H1 (cell line): ENCODE data around the gene MMP19. TPM values are rescaled to one million over a fixed set of nuclear protein-coding genes. Genes with fewer than 3 reads are reported as not detected.
A peak's percentile ranks its signal among the peaks of the same experiment; 100 is the strongest.

Experiments
- CTCF ChIA-PET: fragments of 300-600 bp; sonication (Branson Sonifier 250); formaldehyde crosslinking; loops from one replicate; lab custom pipeline; 2021; ENCODE audit not compliant: partially characterized antibody; lab: Charles Lee
- POLR2A ChIA-PET: fragments of 300-600 bp; sonication (Branson Sonifier 250); formaldehyde crosslinking; loops from one replicate; lab custom pipeline; 2021; ENCODE audit warnings: inconsistent platforms; ENCODE audit not compliant: partially characterized antibody; lab: Charles Lee
- DNase-seq, 2 experiments: peaks; one replicate each; pipeline versions ENCODE4 v3.0.0 to v3.0.0-alpha.2; 2010 to 2022; ENCODE audit warnings: low spot score in 2 of 2, low read depth in 1 of 2, mixed read lengths in 1 of 2
- FAIRE-seq: peaks from 2 replicates; lab custom pipeline; 2011; peaks lifted over from hg19 to GRCh38; lab: Jason Lieb, UNC
- H2AFZ ChIP-seq: 2 replicates; pipeline ENCODE4 v1.8.1; 2012; ENCODE audit warnings: low read length, inconsistent platforms
- H2AK5ac ChIP-seq: 2 replicates; pipeline ENCODE4 v1.6.1; 2013; ENCODE audit warnings: low read depth, low read length
- H2BK120ac ChIP-seq: replicated peaks from 2 replicates; pipeline ENCODE3; 2013; ENCODE audit warnings: low read depth, low read length, inconsistent platforms
- H2BK12ac ChIP-seq: 2 replicates; pipeline ENCODE4 v1.6.1; 2013; ENCODE audit warnings: low read depth, low read length
- H2BK15ac ChIP-seq: 2 replicates; pipeline ENCODE4 v1.6.1; 2013; ENCODE audit warnings: low read length
- H2BK20ac ChIP-seq: 2 replicates; pipeline ENCODE4 v1.6.1; 2013; ENCODE audit warnings: low read length
- H2BK5ac ChIP-seq: 2 replicates; pipeline ENCODE4 v1.6.1; 2013; ENCODE audit warnings: low read depth, low read length
- H3K14ac ChIP-seq: 2 replicates; pipeline ENCODE4 v1.6.1; 2013; ENCODE audit warnings: inconsistent platforms; ENCODE audit not compliant: insufficient read length
- H3K18ac ChIP-seq: 2 replicates; pipeline ENCODE4 v1.6.1; 2013; ENCODE audit warnings: low read length; ENCODE audit errors: extremely low read depth
- H3K23ac ChIP-seq: 2 replicates; pipeline ENCODE4 v1.6.1; 2013; ENCODE audit warnings: inconsistent platforms; ENCODE audit not compliant: insufficient read length
- H3K23me2 ChIP-seq: 2 replicates; pipeline ENCODE4 v1.6.1; 2013; ENCODE audit warnings: low read depth, low read length
- H3K27ac ChIP-seq: 2 replicates; pipeline ENCODE4 v1.6.1; 2011; ENCODE audit warnings: low read depth, low read length, inconsistent platforms
- H3K27me3 ChIP-seq, 4 experiments: replicated peaks in 1 of 4; 1 replicate in 1 of 4; 2 replicates in 3 of 4; pipeline versions ENCODE4 v1.6.1 to v1.8.1; 2011 to 2013; ENCODE audit warnings: low read length in 3 of 4, mild to moderate bottlenecking in 3 of 4, inconsistent platforms in 2 of 4, mixed read lengths in 2 of 4, moderate library complexity in 1 of 4; ENCODE audit not compliant: control insufficient read depth in 3 of 4, insufficient read depth in 3 of 4; ENCODE audit errors: extremely low read depth in 1 of 4
- H3K36me3 ChIP-seq, 4 experiments: 2 replicates each; pipeline versions ENCODE4 v1.6.1 to v1.8.1; 2011 to 2013; ENCODE audit warnings: mild to moderate bottlenecking in 4 of 4, low read length in 3 of 4, moderate library complexity in 2 of 4, control low read depth in 1 of 4, inconsistent platforms in 1 of 4; ENCODE audit not compliant: insufficient read depth in 4 of 4, control insufficient read depth in 2 of 4
- H3K4ac ChIP-seq: replicated peaks from 2 replicates; pipeline ENCODE3; 2013; ENCODE audit warnings: low read length, low read depth, mixed read lengths, inconsistent platforms; ENCODE audit not compliant: insufficient read length
- H3K4me1 ChIP-seq, 4 experiments: replicated peaks in 1 of 4; 1 replicate in 1 of 4; 2 replicates in 3 of 4; pipeline versions ENCODE4 v1.6.1 to v1.8.1; 2011 to 2013; ENCODE audit warnings: low read length in 3 of 4, inconsistent platforms in 2 of 4, mixed read lengths in 1 of 4; ENCODE audit not compliant: insufficient read depth in 4 of 4, control insufficient read depth in 3 of 4
- H3K4me2 ChIP-seq, 2 experiments: 2 replicates each; pipeline versions ENCODE4 v1.6.1 to v1.8.1; 2011 to 2013; ENCODE audit warnings: low read depth in 2 of 2, low read length in 2 of 2, control low read depth in 1 of 2, inconsistent platforms in 1 of 2, mild to moderate bottlenecking in 1 of 2; ENCODE audit not compliant: insufficient read depth in 1 of 2
- H3K4me3 ChIP-seq, 4 experiments: fragments of 200-600, 300-600 bp in 1 of 4; sonication (generic), shearing (Covaris generic), sonication (Bioruptor Twin) in 1 of 4; 2 replicates each; pipeline versions ENCODE4 v1.5.1 to v1.8.1; 2011 to 2016; ENCODE audit warnings: low read length in 4 of 4, low read depth in 3 of 4, control low read depth in 2 of 4, inconsistent platforms in 2 of 4, mild to moderate bottlenecking in 2 of 4, mixed read lengths in 1 of 4, moderate library complexity in 1 of 4; ENCODE audit not compliant: insufficient read depth in 2 of 4; ENCODE audit errors: extremely low read depth in 1 of 4
- H3K56ac ChIP-seq: replicated peaks from 2 replicates; pipeline ENCODE3; 2013; ENCODE audit warnings: low read depth, mild to moderate bottlenecking, mixed read lengths, low read length, inconsistent platforms; ENCODE audit not compliant: insufficient read length
- H3K79me1 ChIP-seq: 2 replicates; pipeline ENCODE4 v1.6.1; 2013; ENCODE audit warnings: low read depth, low read length, control low read depth
- H3K79me2 ChIP-seq, 2 experiments: 2 replicates each; pipeline versions ENCODE4 v1.6.1 to v1.8.1; 2012 to 2013; ENCODE audit warnings: low read length in 2 of 2, mild to moderate bottlenecking in 2 of 2, inconsistent platforms in 1 of 2; ENCODE audit not compliant: insufficient read depth in 2 of 2, control insufficient read depth in 1 of 2
- H3K9ac ChIP-seq, 4 experiments: replicated peaks in 1 of 4; 1 replicate in 1 of 4; 2 replicates in 3 of 4; pipeline versions ENCODE4 v1.6.1 to v1.8.1; 2011 to 2013; ENCODE audit warnings: low read depth in 3 of 4, low read length in 3 of 4, control low read depth in 2 of 4, mild to moderate bottlenecking in 2 of 4, moderate library complexity in 2 of 4, inconsistent platforms in 1 of 4; ENCODE audit errors: extremely low read depth in 1 of 4
- H3K9me3 ChIP-seq, 2 experiments: 2 replicates each; pipeline versions ENCODE4 v1.6.1 to v1.8.1; 2012 to 2013; ENCODE audit warnings: mild to moderate bottlenecking in 2 of 2, moderate library complexity in 2 of 2, control low read depth in 1 of 2, inconsistent platforms in 1 of 2, low read depth in 1 of 2, low read length in 1 of 2, mixed read lengths in 1 of 2; ENCODE audit not compliant: insufficient read depth in 2 of 2
- H4K20me1 ChIP-seq, 2 experiments: replicated peaks in 1 of 2; 2 replicates each; pipeline versions ENCODE3 to v1.8.1; 2011 to 2013; ENCODE audit warnings: inconsistent platforms in 2 of 2, low read length in 2 of 2, mild to moderate bottlenecking in 1 of 2; ENCODE audit not compliant: insufficient read depth in 2 of 2, control insufficient read depth in 1 of 2
- H4K5ac ChIP-seq: 2 replicates; pipeline ENCODE4 v1.6.1; 2013; ENCODE audit warnings: low read length, low read depth, mixed read lengths, inconsistent platforms; ENCODE audit not compliant: insufficient read length
- H4K8ac ChIP-seq: 2 replicates; pipeline ENCODE4 v1.8.0; 2013; ENCODE audit warnings: mild to moderate bottlenecking, moderate library complexity, low read length, inconsistent platforms; ENCODE audit not compliant: insufficient read depth; ENCODE audit errors: extremely low read depth
- H4K91ac ChIP-seq: replicated peaks from 2 replicates; pipeline ENCODE3; 2013; ENCODE audit warnings: low read length, mixed read lengths, inconsistent platforms; ENCODE audit not compliant: insufficient read length
- BRCA1 ChIP-seq: IDR thresholded peaks from 2 replicates; pipeline ENCODE4 v1.6.1; 2012; ENCODE audit warnings: low read depth, low read length, improper control_type of control experiment
- CBX8 ChIP-seq: fragments of 300-800, 300-1000 bp; sonication (generic); IDR thresholded peaks from 2 replicates; pipeline ENCODE4 v1.7.1; 2016; ENCODE audit warnings: low read depth, low read length, borderline replicate concordance
- JUN ChIP-seq: IDR thresholded peaks from 2 replicates; pipeline ENCODE4 v1.6.1; 2011; ENCODE audit warnings: low read depth, mild to moderate bottlenecking, improper control_type of control experiment, low read length
- MAFK ChIP-seq: IDR thresholded peaks from 2 replicates; pipeline ENCODE4 v1.6.1; 2012; ENCODE audit warnings: low read depth, mild to moderate bottlenecking, improper control_type of control experiment, low read length
- PHF8 ChIP-seq: fragments of 200-600 bp; sonication (generic); conservative IDR thresholded peaks from 2 replicates; pipeline ENCODE4 v1.7.1; 2012; ENCODE audit warnings: low read depth, mild to moderate bottlenecking, inconsistent platforms, low read length, moderate library complexity
- TAF1 ChIP-seq: IDR thresholded peaks from 2 replicates; pipeline ENCODE4 v1.6.1; 2011; ENCODE audit warnings: mild to moderate bottlenecking, low read depth, low read length
- WGBS, 2 experiments: shearing (Covaris generic) in 1 of 2; methylation state at CpG; one replicate each; pipeline versions ENCODE4 v1.1.6 to v1.1.7; 2013 to 2015; ENCODE audit warnings: low lambda C conversion rate in 2 of 2, mixed read lengths in 2 of 2, inconsistent platforms in 1 of 2, low coverage in 1 of 2, missing lambda C conversion rate in 1 of 2; ENCODE audit not compliant: insufficient replicate concordance in 2 of 2, insufficient coverage in 1 of 2, insufficient read length in 1 of 2; ENCODE audit errors: extremely low coverage in 1 of 2, missing lambda C conversion rate in 1 of 2; 5-methylcytosine and 5-hydroxymethylcytosine counted together
- polyA plus RNA-seq, 7 experiments: library from polyadenylated mRNA; depleted of rRNA in 3 of 7; stranded (reverse) in 5 of 7; unstranded in 2 of 7; fragments of >200 nt in 5 of 7; fragments of 200-250 nt in 2 of 7; gene quantifications; 1 replicate in 5 of 7; 2 replicates in 1 of 7; 4 replicates in 1 of 7; pipeline versions ENCODE4 v1.2.1 to v1.2.3, GENCODE V29; 2011 to 2013; ENCODE audit warnings: missing spikeins in 2 of 7, mixed read lengths in 2 of 7
- total RNA-seq: library from RNA; stranded (reverse); fragmentation: NEBNext Ultra II Directional; extraction: Animal tissue kit (Norgen Biotek cat#: 25700); gene quantifications from 2 replicates; pipeline ENCODE4 v1.2.1, GENCODE V29; 2021
- TF ChIP-seq, protein P1 (sequence below): IDR thresholded peaks from 2 replicates; pipeline ENCODE4 v1.6.1; 2012; ENCODE audit warnings: low read length, inconsistent platforms

MMP19 gene
- total and polyA plus RNA-seq, 2 of the 8 experiments (the other 6 are each of a cell fraction or from before 2014, with no cell fraction given): 2.7 to 3.3 TPM

GRCh38 chr12:55847033-55847432 lies 4.3 kb upstream of the MMP19 start:
- Histone ChIP-seq H3K9ac (no peak overlapping the region), H2AFZ (peak overlapping the region; percentile 57; the same call in 1 of the 2 replicates), H2BK12ac (no peak overlapping the region), H2BK15ac (no peak overlapping the region), H3K27me3 (no peaks in the 10 kb centered on the region), H3K4me1 (peaks cover 0 to 8% (median 2%) of the 10 kb centered on the region in 4 experiments; a peak in 3 of 7 replicates), H3K27ac (no peak overlapping the region), H4K5ac (no peak overlapping the region), H3K79me1 (no peaks in the 10 kb centered on the region), H3K14ac (no peak overlapping the region), H3K4ac (no peak overlapping the region), H3K18ac (no peak overlapping the region), H2BK20ac (no peak overlapping the region), H3K9me3 (no peaks in the 10 kb centered on the region), H2AK5ac (no peak overlapping the region), H3K79me2 (no peaks in the 10 kb centered on the region), H4K20me1 (no peaks in the 10 kb centered on the region), H4K91ac (no peak overlapping the region), H2BK5ac (no peak overlapping the region), H3K4me3 (no peak overlapping the region), H3K23ac (no peak overlapping the region), H4K8ac (no peak overlapping the region), H3K56ac (no peak overlapping the region), H3K23me2 (no peaks in the 10 kb centered on the region), H2BK120ac (no peak overlapping the region), H3K4me2 (no peak overlapping the region), H3K36me3 (no peaks in the 10 kb centered on the region)
- TF ChIP-seq, protein P1, sequence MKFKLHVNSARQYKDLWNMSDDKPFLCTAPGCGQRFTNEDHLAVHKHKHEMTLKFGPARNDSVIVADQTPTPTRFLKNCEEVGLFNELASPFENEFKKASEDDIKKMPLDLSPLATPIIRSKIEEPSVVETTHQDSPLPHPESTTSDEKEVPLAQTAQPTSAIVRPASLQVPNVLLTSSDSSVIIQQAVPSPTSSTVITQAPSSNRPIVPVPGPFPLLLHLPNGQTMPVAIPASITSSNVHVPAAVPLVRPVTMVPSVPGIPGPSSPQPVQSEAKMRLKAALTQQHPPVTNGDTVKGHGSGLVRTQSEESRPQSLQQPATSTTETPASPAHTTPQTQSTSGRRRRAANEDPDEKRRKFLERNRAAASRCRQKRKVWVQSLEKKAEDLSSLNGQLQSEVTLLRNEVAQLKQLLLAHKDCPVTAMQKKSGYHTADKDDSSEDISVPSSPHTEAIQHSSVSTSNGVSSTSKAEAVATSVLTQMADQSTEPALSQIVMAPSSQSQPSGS: no peak
- no peak for TF ChIP-seq PHF8
- TF ChIP-seq TAF1: no peak
- TF ChIP-seq CBX8: no peak
- no peak for TF ChIP-seq BRCA1
- no peak for TF ChIP-seq MAFK
- TF ChIP-seq JUN: no peak
- FAIRE-seq (no peak), DNase-seq (no peak)
- ChIA-PET CTCF (interaction anchor here (0.6 to 1.8 kb wide), 11 partner anchors 10 to 592 kb away, joined by 3 to 7 read pairs (median 4); partner anchors contain the start of genes DGKA and DNAJC14), POLR2A (interaction anchor here (0.6 to 3.3 kb wide), 10 partner anchors 10 to 80 kb away, joined by 3 to 21 read pairs (median 4); partner anchors contain the start of genes DNAJC14 and PYM1)
- 75% methylated on average over 3 of the region's 3 CpGs; no CpG with 5 or more reads in 1 of the 2 experiments for WGBS, 2 experiments
